Right lobe of liver (tissue), 6 donors: Measurements from ENCODE around the gene PLPP7. TPM values are rescaled to one million over a fixed set of nuclear protein-coding genes. Genes with fewer than 3 reads are reported as not detected.
"Not testable (repeated sequence)": the region's sequence is repeated elsewhere in the genome, so short reads cannot be mapped to it uniquely, and the experiment has no call there.

Experiments
- ATAC-seq, 4 donors: fragments of 200-7000 bp; cut with Tn5 transposase; one replicate each; pipeline ENCODE4 v1.9.1; 2020; ENCODE audit warnings: mild to moderate bottlenecking in 4 of 4, moderate library complexity in 4 of 4
- DNase-seq, 3 donors: peaks; one replicate each; pipeline ENCODE4 v3.0.0-alpha.2; 2020
- H3K27ac ChIP-seq, 3 donors: fragments of 200-600 bp; one replicate each; pipeline ENCODE4 v1.8.0; 2022
- H3K27me3 ChIP-seq, 2 donors: fragments of 200-600 bp; one replicate each; pipeline ENCODE4 v1.8.0; 2022
- H3K36me3 ChIP-seq, 4 donors: fragments of 200-600 bp; sonication (generic) in 1 of 4; one replicate each; pipeline versions ENCODE4 v1.5.1 to v1.8.0; 2017 to 2022; ENCODE audit warnings: control low read depth in 1 of 4
- H3K4me1 ChIP-seq, 4 donors: fragments of 200-600 bp; sonication (generic) in 1 of 4; one replicate each; pipeline versions ENCODE4 v1.5.1 to v1.8.0; 2017 to 2022; ENCODE audit warnings: control low read depth in 1 of 4
- H3K4me3 ChIP-seq, 3 donors: fragments of 200-600 bp; one replicate each; pipeline ENCODE4 v1.8.0; 2022
- H3K9me3 ChIP-seq, 4 donors: fragments of 200-600 bp; sonication (generic) in 1 of 4; one replicate each; pipeline versions ENCODE4 v1.5.1 to v1.8.0; 2017 to 2022; ENCODE audit warnings: control low read depth in 1 of 4
- POLR2A ChIP-seq: fragments of 450-650 bp; IDR thresholded peaks from one replicate; pipeline ENCODE4 v1.6.1; 2017; ENCODE audit warnings: antibody characterized with exemption, mild to moderate bottlenecking
- WGBS: methylation state at CpG from one replicate; pipeline ENCODE4 v1.1.6; 2018; ENCODE audit warnings: low coverage, low lambda C conversion rate; ENCODE audit not compliant: insufficient coverage; ENCODE audit errors: missing lambda C conversion rate; 5-methylcytosine and 5-hydroxymethylcytosine counted together
- intact Hi-C, 2 donors: fragments of 100-400 bp; cut with DNase I; formaldehyde crosslinking; loops; one replicate each; pipeline versions ENCODE4 v1.11.2 to v1.14.1; 2022
- long read RNA-seq: library from polyadenylated mRNA; unstranded; transcript quantifications from one replicate; pipeline ENCODE4 v2.0.0, GENCODE V29; 2019
- total RNA-seq, 6 experiments: library from RNA; depleted of rRNA in 2 of 6; stranded (reverse); fragments of >200 nt in 2 of 6; fragmentation: NEBNext Ultra II Directional in 3 of 6; extraction: Animal tissue kit (Norgen Biotek cat#: 25700) in 3 of 6; gene quantifications; one replicate each; pipeline versions ENCODE4 v1.1.0 to v1.2.4, GENCODE V29; 2016 to 2023
- TF ChIP-seq, protein P1 (sequence below), 4 donors: fragments of 200-600 bp in 3 of 4; fragments of 450-650 bp in 1 of 4; IDR thresholded peaks; one replicate each; pipeline versions ENCODE4 v1.5.1 to v1.8.0; 2016 to 2022; ENCODE audit warnings: antibody characterized with exemption in 4 of 4, mild to moderate bottlenecking in 2 of 4
- donor health status: DM: no; HTN: yes; CAD: no.
- donor health status: DM: no; HTN: no; CAD: no.
- donor health status: DM: no; HTN: no; CAD: no.
- donor health status: DM: no; HTN: yes; CAD: no.
- donor health status: DM: no; HTN: yes; CAD: no.

Gene PLPP7
- under 1 TPM in 5 of 6 experiments, not detected in 1; 0.11 to 0.43 (median 0.22) TPM for total RNA-seq
- long read RNA-seq, partial matches to known transcripts: 0 of 1 reads
- long read RNA-seq, other reads (novel, unspliced or antisense): 0 of 1 reads

DNA sequence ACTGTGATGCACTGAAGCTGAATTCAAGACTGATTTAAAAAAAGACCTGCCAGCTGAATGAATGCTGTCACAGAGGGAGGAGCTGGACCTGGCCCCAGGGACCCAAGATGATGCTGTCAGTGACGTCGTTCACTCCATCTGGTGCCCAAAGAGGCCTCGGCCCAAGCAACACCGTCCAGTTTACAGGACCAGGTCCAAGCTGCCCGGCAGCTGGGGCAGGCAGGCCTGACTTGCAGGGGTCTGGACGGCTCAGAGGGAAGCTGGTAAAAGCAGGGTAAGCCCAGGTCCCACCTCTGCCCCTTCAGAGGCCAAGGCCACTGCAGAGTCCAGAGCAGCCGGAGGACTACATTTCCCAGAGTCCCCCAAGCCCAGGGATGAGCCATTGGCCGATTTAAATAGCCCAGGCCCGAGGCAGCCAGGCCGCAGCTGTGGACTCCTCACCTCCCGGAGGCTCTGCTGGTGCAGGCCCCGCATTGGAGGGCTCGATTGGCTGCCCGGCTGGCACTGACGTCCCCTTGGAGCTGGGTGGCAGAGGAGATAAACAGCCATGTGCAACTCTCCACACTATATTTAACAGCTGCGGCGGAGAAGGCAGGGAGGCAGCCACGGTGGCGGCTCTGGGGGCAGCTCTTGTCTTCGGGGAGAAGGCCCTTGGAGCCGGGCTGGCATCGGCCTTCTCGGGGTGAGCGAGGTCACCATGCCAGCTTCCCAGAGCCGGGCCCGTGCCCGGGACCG is at the start of gene PLPP7:
PLPP7 (plus strand) TSS at position 423 of the 735 bp plus-strand sequence; CDS start at position 698, 275 bp downstream.
- intact Hi-C loops: no loop called here
- Histone ChIP-seq H3K27me3 (no peaks in the 10 kb centered on the region), H3K27ac (no peak within 1 kb of the TSS), H3K36me3 (no peaks in the 10 kb centered on the region), H3K9me3 (no peaks in the 10 kb centered on the region), H3K4me1 (no peaks in the 10 kb centered on the region), H3K4me3 (peak within 1 kb of the TSS; percentile 7 to 35 (median 21))
- ATAC-seq: peak; percentile 43 to 66 (median 56)
- no peak for DNase-seq
- TF ChIP-seq, protein P1, sequence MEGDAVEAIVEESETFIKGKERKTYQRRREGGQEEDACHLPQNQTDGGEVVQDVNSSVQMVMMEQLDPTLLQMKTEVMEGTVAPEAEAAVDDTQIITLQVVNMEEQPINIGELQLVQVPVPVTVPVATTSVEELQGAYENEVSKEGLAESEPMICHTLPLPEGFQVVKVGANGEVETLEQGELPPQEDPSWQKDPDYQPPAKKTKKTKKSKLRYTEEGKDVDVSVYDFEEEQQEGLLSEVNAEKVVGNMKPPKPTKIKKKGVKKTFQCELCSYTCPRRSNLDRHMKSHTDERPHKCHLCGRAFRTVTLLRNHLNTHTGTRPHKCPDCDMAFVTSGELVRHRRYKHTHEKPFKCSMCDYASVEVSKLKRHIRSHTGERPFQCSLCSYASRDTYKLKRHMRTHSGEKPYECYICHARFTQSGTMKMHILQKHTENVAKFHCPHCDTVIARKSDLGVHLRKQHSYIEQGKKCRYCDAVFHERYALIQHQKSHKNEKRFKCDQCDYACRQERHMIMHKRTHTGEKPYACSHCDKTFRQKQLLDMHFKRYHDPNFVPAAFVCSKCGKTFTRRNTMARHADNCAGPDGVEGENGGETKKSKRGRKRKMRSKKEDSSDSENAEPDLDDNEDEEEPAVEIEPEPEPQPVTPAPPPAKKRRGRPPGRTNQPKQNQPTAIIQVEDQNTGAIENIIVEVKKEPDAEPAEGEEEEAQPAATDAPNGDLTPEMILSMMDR (IDR thresholded peaks at IDR 0.05): no peak
- TF ChIP-seq POLR2A: no peak
- 53% methylated on average over 3 of the region's 28 CpGs for WGBS

DNA sequence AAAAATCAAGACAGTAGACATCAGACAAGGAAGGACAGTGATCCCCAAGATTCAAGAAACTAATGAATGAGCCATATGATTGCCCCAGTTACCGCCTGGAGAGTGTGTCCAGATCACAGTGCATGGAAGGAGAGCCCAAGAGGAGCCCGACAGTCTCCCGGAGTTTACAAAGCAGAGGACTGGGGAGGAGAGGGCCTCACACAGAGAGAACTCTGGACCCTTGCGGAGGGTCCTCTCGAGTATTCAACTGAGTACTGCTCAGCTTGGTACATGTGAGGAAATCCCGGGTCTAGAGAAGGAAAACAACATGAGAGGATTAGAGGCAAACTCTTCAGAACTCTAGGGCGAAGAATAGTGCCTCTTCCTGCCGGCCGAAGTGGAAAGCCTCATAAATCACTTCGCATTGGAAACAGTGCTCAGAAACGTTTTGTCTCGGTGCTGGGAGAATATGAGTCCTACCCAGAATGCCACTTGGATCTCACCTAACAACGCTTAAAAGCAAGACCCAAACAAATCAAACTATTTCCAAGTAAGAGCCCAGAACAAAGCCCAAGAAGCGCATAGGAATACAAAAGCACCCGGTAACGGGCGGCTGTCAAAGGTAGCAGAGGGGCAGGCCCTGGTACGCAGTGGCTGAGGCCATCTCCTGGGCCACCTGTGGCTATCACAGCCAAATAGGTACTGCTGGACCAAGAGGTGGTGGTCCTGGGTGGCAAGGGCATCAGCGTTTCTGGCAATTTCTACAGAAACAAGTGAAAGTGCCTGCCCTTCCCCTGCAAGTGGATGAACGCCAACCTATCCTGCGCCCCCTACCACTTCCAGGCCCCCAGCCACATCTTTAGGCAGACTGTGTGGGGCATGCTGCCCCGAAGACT is 49.2 kb upstream of the PLPP7 start:
- intact Hi-C loops: no loop called here
- no peaks in the 10 kb centered on the region for H3K4me1 ChIP-seq
- H3K27ac ChIP-seq: no peak overlapping the region
- no peaks in the 10 kb centered on the region for H3K27me3 ChIP-seq
- H3K9me3 ChIP-seq: no peaks in the 10 kb centered on the region
- H3K4me3 ChIP-seq: no peak overlapping the region
- DNase-seq (no peak), ATAC-seq (no peak)
- TF ChIP-seq, protein P1 (IDR thresholded peaks at IDR 0.05): no peak
- TF ChIP-seq POLR2A: no peak
- WGBS: 57% methylated on average over 13 of the region's 22 CpGs
- H3K36me3 ChIP-seq: no peaks in the 10 kb centered on the region

DNA sequence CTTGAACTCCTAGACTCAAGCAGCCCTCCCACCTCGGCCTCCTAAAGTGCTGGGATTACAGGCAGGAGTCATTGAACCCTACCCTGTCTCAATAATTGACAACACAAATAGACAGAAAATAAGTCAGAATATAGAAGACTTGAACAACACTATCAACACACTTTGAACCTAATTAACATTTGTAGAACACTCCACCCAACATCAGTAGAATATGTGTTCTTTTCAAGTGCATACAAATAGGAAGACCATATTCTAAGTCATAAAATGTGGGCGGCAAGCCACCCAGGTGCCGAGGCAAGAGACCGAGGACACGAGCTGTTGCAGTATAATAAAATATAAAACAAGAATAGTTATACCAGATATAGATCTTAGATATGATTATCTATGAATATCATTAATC is 45.2 kb upstream of the PLPP7 start:
- H3K36me3 ChIP-seq, DNase-seq, H3K4me1 ChIP-seq, H3K9me3 ChIP-seq, H3K27me3 ChIP-seq, H3K4me3 ChIP-seq, H3K27ac ChIP-seq, ATAC-seq, intact Hi-C loops: not testable (repeated sequence)
- WGBS: 82% methylated on average over 5 of the region's 5 CpGs

DNA sequence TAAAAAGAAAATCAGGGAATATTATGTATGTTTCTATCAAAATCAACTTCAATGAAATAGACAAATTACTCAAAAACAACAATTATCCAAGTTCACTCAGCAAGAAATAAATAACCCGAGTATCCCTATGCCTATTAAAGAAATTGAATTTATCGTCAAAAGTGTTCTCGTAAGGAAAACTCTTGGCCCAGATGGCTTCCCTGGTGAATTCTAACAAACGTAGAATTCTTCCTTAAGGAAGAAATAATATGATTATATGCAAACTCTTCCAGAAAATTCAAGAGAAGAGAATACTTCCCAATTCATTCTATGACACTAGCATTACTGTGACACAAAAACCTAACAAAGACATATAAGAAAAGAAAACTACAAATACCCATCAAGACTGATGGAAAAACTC is 42.9 kb upstream of the PLPP7 start:
- no peak for ATAC-seq
- Histone ChIP-seq H3K4me1 (no peaks in the 10 kb centered on the region), H3K9me3 (no peaks in the 10 kb centered on the region), H3K36me3 (no peaks in the 10 kb centered on the region), H3K27ac (no peak overlapping the region), H3K27me3 (no peaks in the 10 kb centered on the region), H3K4me3 (no peak overlapping the region)
- intact Hi-C loops: no loop called here
- no peak for DNase-seq
- TF ChIP-seq, protein P1 (IDR thresholded peaks at IDR 0.05): no peak
- no peak for TF ChIP-seq POLR2A
- WGBS: 77% methylated on average over 4 of the region's 4 CpGs
